PC-9 (cell line): Measurements from ENCODE around the gene BCR.

Experiments used
- EZH2 ChIP-seq: fragments of 200-600 bp; sonication (generic); IDR thresholded peaks from 2 replicates; pipeline ENCODE4 v1.8.0; 2017; ENCODE audit warnings: antibody characterized with exemption, low read depth
- TF ChIP-seq, protein P1 (sequence below): fragments of 200-600 bp; sonication (generic); conservative IDR thresholded peaks from 2 replicates; pipeline ENCODE4 v1.6.1; 2017; ENCODE audit warnings: mixed run types, antibody characterized with exemption, mild to moderate bottlenecking, moderate library complexity

DNA sequence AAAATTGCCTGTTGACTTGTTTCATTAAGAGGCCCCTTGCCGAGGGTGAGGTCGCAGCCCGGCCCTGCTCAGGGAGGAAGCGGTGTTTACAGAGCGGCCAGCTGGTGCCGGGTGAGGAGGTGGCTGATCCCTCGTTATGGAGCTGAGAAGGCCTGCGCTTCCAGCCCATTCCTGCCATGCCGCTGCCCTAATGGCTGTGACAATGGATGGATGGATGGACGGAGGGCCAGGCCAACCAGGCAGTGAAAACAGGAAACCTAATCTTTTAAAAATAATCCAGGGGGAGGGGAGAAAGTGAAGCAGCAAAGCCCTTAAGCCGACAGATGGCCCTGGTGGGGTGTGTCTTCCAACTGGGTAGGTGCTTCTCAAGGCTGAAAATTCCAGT lies 38.5 kb downstream of the BCR start:
- TF ChIP-seq, protein P1, sequence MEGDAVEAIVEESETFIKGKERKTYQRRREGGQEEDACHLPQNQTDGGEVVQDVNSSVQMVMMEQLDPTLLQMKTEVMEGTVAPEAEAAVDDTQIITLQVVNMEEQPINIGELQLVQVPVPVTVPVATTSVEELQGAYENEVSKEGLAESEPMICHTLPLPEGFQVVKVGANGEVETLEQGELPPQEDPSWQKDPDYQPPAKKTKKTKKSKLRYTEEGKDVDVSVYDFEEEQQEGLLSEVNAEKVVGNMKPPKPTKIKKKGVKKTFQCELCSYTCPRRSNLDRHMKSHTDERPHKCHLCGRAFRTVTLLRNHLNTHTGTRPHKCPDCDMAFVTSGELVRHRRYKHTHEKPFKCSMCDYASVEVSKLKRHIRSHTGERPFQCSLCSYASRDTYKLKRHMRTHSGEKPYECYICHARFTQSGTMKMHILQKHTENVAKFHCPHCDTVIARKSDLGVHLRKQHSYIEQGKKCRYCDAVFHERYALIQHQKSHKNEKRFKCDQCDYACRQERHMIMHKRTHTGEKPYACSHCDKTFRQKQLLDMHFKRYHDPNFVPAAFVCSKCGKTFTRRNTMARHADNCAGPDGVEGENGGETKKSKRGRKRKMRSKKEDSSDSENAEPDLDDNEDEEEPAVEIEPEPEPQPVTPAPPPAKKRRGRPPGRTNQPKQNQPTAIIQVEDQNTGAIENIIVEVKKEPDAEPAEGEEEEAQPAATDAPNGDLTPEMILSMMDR, result no peak
- TF ChIP-seq EZH2, result no peak
